Retinal pigment epithelial cell (primary cell): Measurements from ENCODE around the gene HS2ST1.
A peak's percentile ranks its signal among the peaks of the same experiment; 100 is the strongest.

Experiments used
- DNase-seq: peaks from one replicate; pipeline ENCODE4 v3.0.0-alpha.2; 2010; ENCODE audit warnings: low read depth
- H3K4me3 ChIP-seq: 2 replicates; pipeline ENCODE4 v1.5.1; 2011; ENCODE audit warnings: mild to moderate bottlenecking, low read length, control low read depth, moderate library complexity
- CTCF ChIP-seq: conservative IDR thresholded peaks from 2 replicates; pipeline ENCODE4 v1.5.1; 2011; ENCODE audit warnings: low read depth, low read length, control low read depth, inconsistent platforms

The HS2ST1 gene

GRCh38 chr1:87146986-87147385, 232.6 kb downstream of the HS2ST1 start:
- DNase-seq: no peak
- TF ChIP-seq CTCF: no peak
- no peak overlapping the region for H3K4me3 ChIP-seq

GRCh38 chr1:87147851-87148250, 233.4 kb downstream of the HS2ST1 start:
- H3K4me3 ChIP-seq: no peak overlapping the region
- DNase-seq: no peak
- no peak for TF ChIP-seq CTCF

GRCh38 chr1:87148661-87149060, 234.2 kb downstream of the HS2ST1 start:
- no peak for DNase-seq
- no peak for TF ChIP-seq CTCF

GRCh38 chr1:87149241-87150041, 235.0 kb downstream of the HS2ST1 start:
- no peak for TF ChIP-seq CTCF
- no peak overlapping the region for H3K4me3 ChIP-seq
- no peak for DNase-seq

More at GRCh38 chr1:87148661-87149060, 234.2 kb downstream of the HS2ST1 start:
- no peak overlapping the region for H3K4me3 ChIP-seq

GRCh38 chr1:87150143-87150542, 235.7 kb downstream of the HS2ST1 start:
- no peak for TF ChIP-seq CTCF
- no peak overlapping the region for H3K4me3 ChIP-seq
- DNase-seq: no peak

GRCh38 chr1:87151500-87152421, 237.3 kb downstream of the HS2ST1 start:
- no peak for DNase-seq
- H3K4me3 ChIP-seq: peak overlapping the region; percentile 28
- TF ChIP-seq CTCF: peak; percentile 58

- no peak overlapping the region for H3K4me3 ChIP-seq
- no peak for TF ChIP-seq CTCF
- no peak for DNase-seq
Observed at GRCh38 chr1:87154384-87154783, 239.9 kb downstream of the HS2ST1 start.
